ENCODE measurements around the gene FAM236B.
"Not testable (repeated sequence)": the region's sequence is repeated elsewhere in the genome, so short reads cannot be mapped to it uniquely, and the experiment has no call there.

FAM236B gene

GRCh38 chrX:72782560-72782959 lies at the start of gene FAM236B:
Gene FAM236B, minus strand, starts transcription at chrX:72782660. Its CDS starts 100 bp downstream, at chrX:72782560.
- H3K4me3 Mint-ChIP-seq, H3K27me3 Mint-ChIP-seq, H3K4me1 Mint-ChIP-seq, H3K9me3 Mint-ChIP-seq, H3K27ac Mint-ChIP-seq, CTCF ChIA-PET, DNase-seq, H3K36me3 Mint-ChIP-seq: not testable (repeated sequence)

GRCh38 chrX:72830701-72831100 lies 48.2 kb upstream of the FAM236B start:
- H3K4me1 Mint-ChIP-seq, DNase-seq, H3K9me3 Mint-ChIP-seq, H3K36me3 Mint-ChIP-seq, CTCF ChIA-PET, H3K27ac Mint-ChIP-seq, H3K4me3 Mint-ChIP-seq, H3K27me3 Mint-ChIP-seq: not testable (repeated sequence)

- CTCF ChIA-PET, H3K27ac Mint-ChIP-seq, DNase-seq, H3K36me3 Mint-ChIP-seq, H3K27me3 Mint-ChIP-seq, H3K4me1 Mint-ChIP-seq, H3K4me3 Mint-ChIP-seq, H3K9me3 Mint-ChIP-seq: not testable (repeated sequence)
Observed at GRCh38 chrX:72808110-72808509, 25.6 kb upstream of the FAM236B start, which contains the start of gene FAM236D. Gene FAM236D, minus strand, starts transcription at chrX:72808210. Its CDS starts 100 bp downstream, at chrX:72808110.

GRCh38 chrX:72790390-72790789 lies 7.9 kb upstream of the FAM236B start:
- H3K36me3 Mint-ChIP-seq, H3K4me3 Mint-ChIP-seq, CTCF ChIA-PET, H3K9me3 Mint-ChIP-seq, H3K27me3 Mint-ChIP-seq, H3K27ac Mint-ChIP-seq, H3K4me1 Mint-ChIP-seq, DNase-seq: not testable (repeated sequence)

- DNase-seq, H3K27me3 Mint-ChIP-seq, H3K27ac Mint-ChIP-seq, H3K36me3 Mint-ChIP-seq, H3K9me3 Mint-ChIP-seq, CTCF ChIA-PET, H3K4me3 Mint-ChIP-seq, H3K4me1 Mint-ChIP-seq: not testable (repeated sequence)
Observed at GRCh38 chrX:72788142-72788541, 5.7 kb upstream of the FAM236B start.

GRCh38 chrX:72783964-72784363 lies 1.5 kb upstream of the FAM236B start:
- H3K27ac Mint-ChIP-seq, H3K27me3 Mint-ChIP-seq, DNase-seq, H3K4me1 Mint-ChIP-seq, H3K36me3 Mint-ChIP-seq, H3K4me3 Mint-ChIP-seq, H3K9me3 Mint-ChIP-seq, CTCF ChIA-PET: not testable (repeated sequence)

GRCh38 chrX:72783365-72783936 lies 991 bp upstream of the FAM236B start:
- DNase-seq, H3K4me1 Mint-ChIP-seq, H3K9me3 Mint-ChIP-seq, H3K4me3 Mint-ChIP-seq, H3K36me3 Mint-ChIP-seq, H3K27me3 Mint-ChIP-seq, H3K27ac Mint-ChIP-seq, CTCF ChIA-PET: not testable (repeated sequence)

GRCh38 chrX:72778146-72778545 lies 4.3 kb downstream of the FAM236B start:
- H3K9me3 Mint-ChIP-seq, H3K27me3 Mint-ChIP-seq, H3K4me3 Mint-ChIP-seq, H3K4me1 Mint-ChIP-seq, CTCF ChIA-PET, H3K36me3 Mint-ChIP-seq, DNase-seq, H3K27ac Mint-ChIP-seq: not testable (repeated sequence)

GRCh38 chrX:72777467-72777790 lies 5.0 kb downstream of the FAM236B start:
- H3K27me3 Mint-ChIP-seq, DNase-seq, H3K27ac Mint-ChIP-seq, H3K4me1 Mint-ChIP-seq, CTCF ChIA-PET, H3K9me3 Mint-ChIP-seq, H3K36me3 Mint-ChIP-seq, H3K4me3 Mint-ChIP-seq: not testable (repeated sequence)

- DNase-seq, H3K27ac Mint-ChIP-seq, H3K36me3 Mint-ChIP-seq, H3K4me3 Mint-ChIP-seq, H3K27me3 Mint-ChIP-seq, H3K9me3 Mint-ChIP-seq, H3K4me1 Mint-ChIP-seq, CTCF ChIA-PET: not testable (repeated sequence)
Observed at GRCh38 chrX:72776653-72777466, 5.6 kb downstream of the FAM236B start, which contains the start of gene DMRTC1B. Gene DMRTC1B, plus strand, starts transcription at chrX:72776890. Its CDS starts 68,246 bp downstream, at chrX:72845136.

- H3K27ac Mint-ChIP-seq, H3K9me3 Mint-ChIP-seq, DNase-seq, H3K36me3 Mint-ChIP-seq, CTCF ChIA-PET, H3K27me3 Mint-ChIP-seq, H3K4me1 Mint-ChIP-seq, H3K4me3 Mint-ChIP-seq: not testable (repeated sequence)
Observed at GRCh38 chrX:72760454-72760853, 22.0 kb downstream of the FAM236B start.

GRCh38 chrX:72748545-72748944 lies 33.9 kb downstream of the FAM236B start:
- DNase-seq, H3K36me3 Mint-ChIP-seq, CTCF ChIA-PET, H3K27ac Mint-ChIP-seq, H3K27me3 Mint-ChIP-seq, H3K4me3 Mint-ChIP-seq, H3K9me3 Mint-ChIP-seq, H3K4me1 Mint-ChIP-seq: not testable (repeated sequence)

- not testable (repeated sequence) for H3K27me3 Mint-ChIP-seq
Observed at GRCh38 chrX:72745546-72745945, 36.9 kb downstream of the FAM236B start.

GRCh38 chrX:72735561-72735960 lies 46.9 kb downstream of the FAM236B start:
- DNase-seq = no peak
- Mint-ChIP-seq H3K9me3 (no peaks in the 10 kb centered on the region), H3K4me3 (no peak overlapping the region), H3K27ac (no peak overlapping the region), H3K27me3 (no peaks in the 10 kb centered on the region), H3K36me3 (no peaks in the 10 kb centered on the region), H3K4me1 (no peaks in the 10 kb centered on the region)
- CTCF ChIA-PET = no interaction called here

More at GRCh38 chrX:72745546-72745945, 36.9 kb downstream of the FAM236B start:
- CTCF ChIA-PET, H3K27ac Mint-ChIP-seq, H3K36me3 Mint-ChIP-seq, DNase-seq, H3K9me3 Mint-ChIP-seq, H3K4me3 Mint-ChIP-seq, H3K4me1 Mint-ChIP-seq: not testable (repeated sequence)

- H3K4me3 Mint-ChIP-seq, H3K27ac Mint-ChIP-seq, H3K27me3 Mint-ChIP-seq, H3K36me3 Mint-ChIP-seq, DNase-seq, CTCF ChIA-PET, H3K9me3 Mint-ChIP-seq, H3K4me1 Mint-ChIP-seq: not testable (repeated sequence)
Observed at GRCh38 chrX:72733636-72734035, 48.8 kb downstream of the FAM236B start.

Measured in activated naive CD4-positive, alpha-beta T cell treated with anti-CD3 and anti-CD28 coated beads, Interleukin-2, amount 10 ng/mL, durations not matched to agents 7 days and 5 days (primary cell).